Measurements from ENCODE around the gene GJD3. TPM values are rescaled to one million over a fixed set of nuclear protein-coding genes. Genes with fewer than 3 reads are reported as not detected.

GJD3 gene
- total and polyA plus RNA-seq, 7 experiments from 2014 or later: 0.27 TPM; not detected in 6

- CTCF ChIA-PET: interaction anchor here (0.9 to 12.4 kb wide), 7 partner anchors 9 to 35 kb away, joined by 3 to 87 read pairs (median 7); no protein-coding TSS in a partner anchor
- Mint-ChIP-seq H3K27me3 (peaks cover 0 to 8% (median 0%) of the 10 kb centered on the region in 5 donors), H3K9me3 (peaks cover 0 to 9% (median 0%) of the 10 kb centered on the region in 11 donors), H3K4me1 (peaks cover 32 to 88% (median 74%) of the 10 kb centered on the region in 7 donors), H3K27ac (peak overlapping the region; percentile 98 to 100 (median 99)), H3K4me3 (peak overlapping the region; percentile 89 to 98 (median 97)), H3K36me3 (peaks cover 0 to 20% (median 0%) of the 10 kb centered on the region in 5 donors)
- Histone ChIP-seq H3K27ac (ENCODE audit: low read depth, low read length) (peak overlapping the region; percentile 96), H3K36me3 (ENCODE audit: control insufficient read depth in 2 of 3, insufficient read depth in 3 of 3, low read length in 3 of 3) (peaks cover 0 to 10% (median 0%) of the 10 kb centered on the region in 3 experiments), H3K27me3 (ENCODE audit: control insufficient read depth in 2 of 2, insufficient read depth in 2 of 2, low read length in 2 of 2) (no peaks in the 10 kb centered on the region), H3K4me3 (ENCODE audit: low read length) (peak overlapping the region; percentile 55), H3K9me3 (ENCODE audit: control insufficient read depth in 2 of 3, low read length in 3 of 3) (no peaks in the 10 kb centered on the region), H3K4me1 (ENCODE audit: control insufficient read depth in 2 of 2, insufficient read depth in 2 of 2, low read length in 2 of 2) (peaks cover 49 to 68% of the 10 kb centered on the region in 2 donors)
- POLR2A ChIA-PET: interaction anchor here (0.8 to 34.9 kb wide), 5 partner anchors 3 to 235 kb away, joined by 3 to 742 read pairs (median 5); partner anchors contain the start of gene RARA
- DNase-seq (peak; percentile 81 to 91 (median 90)), ATAC-seq (peak; percentile 76)
- intact Hi-C loops (cut with micrococcal nuclease): loop anchor here (1.0 to 5.0 kb wide), 10 partner anchors 8 to 219 kb away; partner anchors contain the start of genes CDC6 (in 2 of the 2), MSL1 (in 1 of the 2), RARA (in 1 of the 2) and TOP2A (in 1 of the 2)
These were observed 46.4 kb downstream of the GJD3 start for GRCh38 chr17:40317880-40318829.

GRCh38 chr17:40317345-40317873 lies 47.1 kb downstream of the GJD3 start:
- ATAC-seq (no peak), DNase-seq (peak in 3 of 9 donors; percentile 13 to 42 (median 31))
- ChIA-PET CTCF (interaction anchor here (0.5 to 12.4 kb wide), 9 partner anchors 8 to 337 kb away, joined by 3 to 87 read pairs (median 6); no protein-coding TSS in a partner anchor), POLR2A (interaction anchor here (0.8 to 34.9 kb wide), 3 partner anchors 2 to 236 kb away, joined by 3 to 742 read pairs (median 742); partner anchors contain the start of gene RARA)
- Histone ChIP-seq H3K27ac (ENCODE audit: low read depth, low read length) (peak overlapping the region; percentile 96), H3K4me3 (ENCODE audit: low read length) (peak overlapping the region; percentile 55), H3K4me1 (ENCODE audit: control insufficient read depth in 2 of 2, insufficient read depth in 2 of 2, low read length in 2 of 2) (peaks cover 46 to 69% of the 10 kb centered on the region in 2 donors), H3K36me3 (ENCODE audit: control insufficient read depth in 2 of 3, insufficient read depth in 3 of 3, low read length in 3 of 3) (peaks cover 0 to 10% (median 0%) of the 10 kb centered on the region in 3 experiments), H3K27me3 (ENCODE audit: control insufficient read depth in 2 of 2, insufficient read depth in 2 of 2, low read length in 2 of 2) (no peaks in the 10 kb centered on the region), H3K9me3 (ENCODE audit: control insufficient read depth in 2 of 3, low read length in 3 of 3) (no peaks in the 10 kb centered on the region)
- intact Hi-C loops (cut with micrococcal nuclease): loop anchor here (1.0 to 5.0 kb wide), 3 partner anchors 9 to 195 kb away; partner anchors contain the start of genes MSL1 (in 1 of the 2) and TOP2A (in 1 of the 2)
- H3K27ac Mint-ChIP-seq: peak overlapping the region; percentile 47 to 100 (median 95)
- H3K36me3 Mint-ChIP-seq: peaks cover 0 to 20% (median 0%) of the 10 kb centered on the region in 5 donors
- peak overlapping the region; percentile 89 to 98 (median 97) for H3K4me3 Mint-ChIP-seq
- H3K9me3 Mint-ChIP-seq: peaks cover 0 to 1% (median 0%) of the 10 kb centered on the region in 11 donors
- H3K4me1 Mint-ChIP-seq: peaks cover 31 to 82% (median 67%) of the 10 kb centered on the region in 7 donors
- peaks cover 0 to under 1% (median 0%) of the 10 kb centered on the region in 5 donors for H3K27me3 Mint-ChIP-seq

GRCh38 chr17:40316571-40317344 lies 47.8 kb downstream of the GJD3 start:
- peaks cover 37 to 81% (median 60%) of the 10 kb centered on the region in 7 donors for H3K4me1 Mint-ChIP-seq
- H3K4me3 Mint-ChIP-seq: peak overlapping the region in 9 of 10 donors; percentile 42 to 98 (median 97)
- DNase-seq (no peak), ATAC-seq (no peak)
- H3K9me3 Mint-ChIP-seq: no peaks in the 10 kb centered on the region
- ChIA-PET CTCF (interaction anchor here (0.5 to 12.4 kb wide), 10 partner anchors 9 to 338 kb away, joined by 3 to 87 read pairs (median 5); no protein-coding TSS in a partner anchor), POLR2A (interaction anchor here (0.8 to 34.9 kb wide), 3 partner anchors 1 to 237 kb away, joined by 3 to 742 read pairs (median 742); partner anchors contain the start of gene RARA)
- H3K27me3 Mint-ChIP-seq: no peaks in the 10 kb centered on the region
- Histone ChIP-seq H3K27ac (ENCODE audit: low read depth, low read length) (no peak overlapping the region), H3K36me3 (ENCODE audit: control insufficient read depth in 2 of 3, insufficient read depth in 3 of 3, low read length in 3 of 3) (peaks cover 0 to 10% (median 0%) of the 10 kb centered on the region in 3 experiments), H3K4me1 (ENCODE audit: control insufficient read depth in 2 of 2, insufficient read depth in 2 of 2, low read length in 2 of 2) (peaks cover 45 to 68% of the 10 kb centered on the region in 2 donors), H3K4me3 (ENCODE audit: low read length) (no peak overlapping the region), H3K9me3 (ENCODE audit: control insufficient read depth in 2 of 3, low read length in 3 of 3) (no peaks in the 10 kb centered on the region), H3K27me3 (ENCODE audit: control insufficient read depth in 2 of 2, insufficient read depth in 2 of 2, low read length in 2 of 2) (no peaks in the 10 kb centered on the region)
- peak overlapping the region in 7 of 9 donors; percentile 18 to 98 (median 73) for H3K27ac Mint-ChIP-seq
- peaks cover 0 to 18% (median 0%) of the 10 kb centered on the region in 5 donors for H3K36me3 Mint-ChIP-seq
- intact Hi-C loops (cut with micrococcal nuclease): loop anchor here (1.0 to 5.0 kb wide), 3 partner anchors 8 to 194 kb away; partner anchors contain the start of genes MSL1 (in 1 of the 2) and TOP2A (in 1 of the 2)

- ChIA-PET POLR2A (interaction anchor here (0.5 to 34.9 kb wide), 4 partner anchors 0 to 238 kb away, joined by 3 to 742 read pairs (median 373); partner anchors contain the start of gene RARA), CTCF (interaction anchor here (0.8 to 12.4 kb wide), 6 partner anchors 8 to 38 kb away, joined by 3 to 87 read pairs (median 4); no protein-coding TSS in a partner anchor)
- Histone ChIP-seq H3K36me3 (ENCODE audit: control insufficient read depth in 2 of 3, insufficient read depth in 3 of 3, low read length in 3 of 3) (peaks cover 0 to 10% (median 0%) of the 10 kb centered on the region in 3 experiments), H3K4me3 (ENCODE audit: low read length) (no peak overlapping the region), H3K9me3 (ENCODE audit: control insufficient read depth in 2 of 3, low read length in 3 of 3) (no peaks in the 10 kb centered on the region), H3K27ac (ENCODE audit: low read depth, low read length) (no peak overlapping the region), H3K4me1 (ENCODE audit: control insufficient read depth in 2 of 2, insufficient read depth in 2 of 2, low read length in 2 of 2) (peaks cover 39 to 68% of the 10 kb centered on the region in 2 donors), H3K27me3 (ENCODE audit: control insufficient read depth in 2 of 2, insufficient read depth in 2 of 2, low read length in 2 of 2) (no peaks in the 10 kb centered on the region)
- H3K27me3 Mint-ChIP-seq: no peaks in the 10 kb centered on the region
- intact Hi-C loops (cut with micrococcal nuclease): loop anchor here (5.0 kb wide), 2 partner anchors 101 to 194 kb away; partner anchors contain the start of genes MSL1 (in 1 of the 2) and TOP2A (in 1 of the 2)
- peaks cover 41 to 81% (median 57%) of the 10 kb centered on the region in 7 donors for H3K4me1 Mint-ChIP-seq
- no peaks in the 10 kb centered on the region for H3K9me3 Mint-ChIP-seq
- H3K4me3 Mint-ChIP-seq: peak overlapping the region in 7 of 10 donors; percentile 42 to 64 (median 51)
- peak overlapping the region in 8 of 9 donors; percentile 18 to 77 (median 67) for H3K27ac Mint-ChIP-seq
- ATAC-seq (no peak), DNase-seq (peak in 1 of 9 donors; percentile 6)
- H3K36me3 Mint-ChIP-seq: peaks cover 0 to 14% (median 0%) of the 10 kb centered on the region in 5 donors
These were observed 48.6 kb downstream of the GJD3 start for GRCh38 chr17:40315678-40316570.

DNA sequence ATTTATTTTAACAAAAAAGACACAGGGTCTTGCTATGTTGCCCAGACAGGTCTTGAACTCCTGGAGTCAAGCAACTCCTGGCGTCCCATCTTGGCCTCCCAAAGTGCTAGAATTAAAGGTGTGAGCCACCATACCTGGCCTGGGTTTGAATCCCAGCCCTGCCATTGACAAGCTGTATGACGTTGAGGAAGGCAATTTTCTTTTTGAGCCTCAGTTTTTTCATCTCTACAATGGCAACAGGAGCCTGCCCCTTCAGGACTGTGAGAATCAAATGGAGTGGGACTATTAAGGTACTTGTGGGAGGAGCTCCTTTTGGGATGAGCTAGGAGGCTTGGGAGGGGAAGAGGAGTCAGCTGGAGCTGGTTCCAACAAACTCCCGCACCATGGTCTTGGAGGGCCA lies 49.3 kb downstream of the GJD3 start:
- no peak overlapping the region for H3K4me3 ChIP-seq (ENCODE audit: low read length)
- ChIA-PET CTCF (interaction anchor here (0.8 to 12.4 kb wide), 6 partner anchors 8 to 38 kb away, joined by 3 to 87 read pairs (median 4); no protein-coding TSS in a partner anchor), POLR2A (interaction anchor here (0.5 to 34.9 kb wide), 4 partner anchors 0 to 239 kb away, joined by 3 to 742 read pairs (median 373); partner anchors contain the start of gene RARA)
- DNase-seq: no peak
- peaks cover 32 to 68% of the 10 kb centered on the region in 2 donors for H3K4me1 ChIP-seq (ENCODE audit: control insufficient read depth in 2 of 2, insufficient read depth in 2 of 2, low read length in 2 of 2)
- peak overlapping the region in 6 of 9 donors; percentile 42 to 75 (median 67) for H3K27ac Mint-ChIP-seq
- H3K27me3 Mint-ChIP-seq: no peaks in the 10 kb centered on the region
- peaks cover 0 to 10% (median 0%) of the 10 kb centered on the region in 3 experiments for H3K36me3 ChIP-seq (ENCODE audit: control insufficient read depth in 2 of 3, insufficient read depth in 3 of 3, low read length in 3 of 3)
- H3K4me1 Mint-ChIP-seq: peaks cover 37 to 77% (median 50%) of the 10 kb centered on the region in 7 donors
- no peaks in the 10 kb centered on the region for H3K9me3 ChIP-seq (ENCODE audit: control insufficient read depth in 2 of 3, low read length in 3 of 3)
- no peak for ATAC-seq
- no peak overlapping the region for H3K27ac ChIP-seq (ENCODE audit: low read depth, low read length)
- no peaks in the 10 kb centered on the region for H3K27me3 ChIP-seq (ENCODE audit: control insufficient read depth in 2 of 2, insufficient read depth in 2 of 2, low read length in 2 of 2)
- no peak overlapping the region for H3K4me3 Mint-ChIP-seq
- intact Hi-C loops (cut with micrococcal nuclease): loop anchor here (5.0 kb wide), 2 partner anchors 102 to 193 kb away; partner anchors contain the start of genes MSL1 (in 1 of the 2) and TOP2A (in 1 of the 2)
- H3K9me3 Mint-ChIP-seq: no peaks in the 10 kb centered on the region
- peaks cover 0 to 9% (median 0%) of the 10 kb centered on the region in 5 donors for H3K36me3 Mint-ChIP-seq

Data from naive thymus-derived CD4-positive, alpha-beta T cell (primary cell).